B cell (primary cell): Measurements from ENCODE around the gene DOHH. TPM values are rescaled to one million over a fixed set of nuclear protein-coding genes. Genes with fewer than 3 reads are reported as not detected.

Experiments
- ATAC-seq: fragments of 200-7000 bp; cut with Tn5 transposase; one replicate; pipeline ENCODE4 v1.10.0; 2021; ENCODE audit warnings: low read depth, mild to moderate bottlenecking, moderate number of reproducible peaks, moderate library complexity
- CTCF ChIA-PET: fragments of 350-600 bp; sonication (Branson Sonifier 250); formaldehyde crosslinking; loops from one replicate; lab custom pipeline; 2021; ENCODE audit warnings: antibody characterized with exemption, inconsistent platforms; lab: Charles Lee
- POLR2A ChIA-PET: fragments of 350-600 bp; sonication (Branson Sonifier 250); formaldehyde crosslinking; loops from one replicate; lab custom pipeline; 2021; ENCODE audit warnings: antibody characterized with exemption; lab: Charles Lee
- DNase-seq: peaks from one replicate; pipeline ENCODE4 v3.0.0; 2013
- H2AFZ ChIP-seq: 2 replicates; pipeline ENCODE4 v1.6.1; 2012; ENCODE audit warnings: mild to moderate bottlenecking, low read depth, low read length; ENCODE audit not compliant: insufficient read depth, poor library complexity, severe bottlenecking
- H3K27ac ChIP-seq, 2 donors: 1 replicate in 1 of 2; 2 replicates in 1 of 2; pipeline ENCODE4 v1.5.1; 2012 to 2013; ENCODE audit warnings: low read length in 2 of 2, mild to moderate bottlenecking in 2 of 2, moderate library complexity in 1 of 2
- H3K27me3 ChIP-seq, 4 experiments: fragments of 200-600 bp in 1 of 4; sonication (generic) in 1 of 4; replicated peaks in 1 of 4; 1 replicate in 2 of 4; 2 replicates in 2 of 4; pipeline versions ENCODE4 v1.6.1 to v1.7.0; 2013 to 2016; ENCODE audit warnings: low read length in 3 of 4, mild to moderate bottlenecking in 2 of 4, mixed read lengths in 1 of 4, moderate library complexity in 1 of 4; ENCODE audit not compliant: insufficient read depth in 4 of 4, control insufficient read depth in 3 of 4; ENCODE audit errors: control extremely low read depth in 1 of 4
- H3K36me3 ChIP-seq, 2 experiments: replicated peaks in 1 of 2; 1 replicate in 1 of 2; 2 replicates in 1 of 2; pipeline versions ENCODE4 v1.6.1 to v1.7.1; 2013; ENCODE audit warnings: low read length in 1 of 2; ENCODE audit not compliant: insufficient read depth in 2 of 2, control insufficient read depth in 1 of 2; ENCODE audit errors: control extremely low read depth in 1 of 2, extremely low read depth in 1 of 2
- H3K4me1 ChIP-seq, 2 donors: fragments of 200-600 bp in 1 of 2; sonication (generic) in 1 of 2; 1 replicate in 1 of 2; 2 replicates in 1 of 2; pipeline versions ENCODE4 v1.5.1 to v1.6.1; 2013 to 2017; ENCODE audit warnings: low read length in 2 of 2; ENCODE audit not compliant: control insufficient read depth in 2 of 2, insufficient read depth in 2 of 2
- H3K4me2 ChIP-seq: replicated peaks from 2 replicates; pipeline ENCODE3; 2012; ENCODE audit warnings: mild to moderate bottlenecking, low read depth, low read length; ENCODE audit not compliant: poor library complexity, severe bottlenecking
- H3K4me3 ChIP-seq, 5 experiments: fragments of 200-600 bp in 1 of 5; sonication (generic) in 1 of 5; 1 replicate in 3 of 5; 2 replicates in 2 of 5; pipeline versions ENCODE4 v1.5.1 to v1.7.0; 2011 to 2016; ENCODE audit warnings: low read length in 4 of 5, mild to moderate bottlenecking in 4 of 5, low read depth in 2 of 5, control low read depth in 1 of 5, moderate library complexity in 1 of 5; ENCODE audit not compliant: insufficient read depth in 1 of 5; ENCODE audit errors: control extremely low read depth in 1 of 5, extremely low read depth in 1 of 5
- H3K79me2 ChIP-seq: fragments of 200-600 bp; sonication (generic); one replicate; pipeline ENCODE4 v1.6.0; 2016; ENCODE audit warnings: low read length; ENCODE audit not compliant: control insufficient read depth, insufficient read depth
- H3K9ac ChIP-seq: fragments of 200-600 bp; sonication (generic); 2 replicates; pipeline ENCODE4 v1.6.1; 2017; ENCODE audit warnings: mild to moderate bottlenecking, low read length, moderate library complexity
- H3K9me3 ChIP-seq, 3 donors: one replicate each; pipeline versions ENCODE4 v1.6.1 to v1.7.1; 2013; ENCODE audit warnings: low read length in 2 of 3; ENCODE audit not compliant: control insufficient read depth in 2 of 3, insufficient read depth in 1 of 3; ENCODE audit errors: control extremely low read depth in 1 of 3
- H4K20me1 ChIP-seq: 2 replicates; pipeline ENCODE4 v1.6.0; 2012; ENCODE audit warnings: mild to moderate bottlenecking, low read length; ENCODE audit not compliant: insufficient read depth, control insufficient read depth, poor library complexity, severe bottlenecking
- H3K27ac Mint-ChIP-seq: one replicate; pipeline ENCODE4 v1.8.0; 2021; ENCODE audit warnings: mixed read lengths
- H3K27me3 Mint-ChIP-seq: one replicate; pipeline ENCODE4 v1.8.0; 2021; ENCODE audit warnings: mixed read lengths
- H3K4me1 Mint-ChIP-seq: one replicate; pipeline ENCODE4 v1.8.0; 2021; ENCODE audit warnings: mixed read lengths
- H3K4me3 Mint-ChIP-seq: one replicate; pipeline ENCODE4 v1.8.0; 2021; ENCODE audit warnings: mixed read lengths
- H3K9me3 Mint-ChIP-seq: one replicate; pipeline ENCODE4 v1.8.0; 2022; ENCODE audit warnings: mixed read lengths; ENCODE audit not compliant: insufficient read depth
- EZH2 ChIP-seq: IDR thresholded peaks from 2 replicates; pipeline ENCODE4 v1.6.1; 2012; ENCODE audit warnings: borderline replicate concordance, low read depth, mild to moderate bottlenecking, moderate library complexity, low read length; ENCODE audit not compliant: insufficient read depth, poor library complexity, severe bottlenecking
- WGBS: methylation state at CpG from one replicate; pipeline ENCODE4 v1.1.5; 2013; ENCODE audit warnings: missing lambda C conversion rate; ENCODE audit not compliant: insufficient coverage; 5-methylcytosine and 5-hydroxymethylcytosine counted together
- intact Hi-C: fragments of 100-400 bp; cut with micrococcal nuclease; formaldehyde crosslinking; loops from one replicate; pipeline ENCODE4 v1.10.0; 2022
- polyA plus RNA-seq: library from polyadenylated mRNA; depleted of rRNA; stranded (reverse); fragments of >200 nt; gene quantifications from 2 replicates; pipeline ENCODE4 v1.2.3, GENCODE V29; 2012
- total RNA-seq, 2 donors: library from RNA; stranded (reverse); fragments of 120-200 nt in 1 of 2; gene quantifications; 1 replicate in 1 of 2; 2 replicates in 1 of 2; pipeline versions ENCODE4 v1.2.3 to v1.2.4, GENCODE V29; 2013 to 2022
- TF ChIP-seq, protein P1 (sequence below): fragments of 200-600 bp; IDR thresholded peaks from one replicate; pipeline ENCODE4 v1.8.0; 2022; ENCODE audit warnings: antibody characterized with exemption, mild to moderate bottlenecking

Gene DOHH
- total and polyA plus RNA-seq, 2 donors (not counting 1 experiment from before 2014, with no cell fraction given) = 6.6 to 8.6 TPM

- Mint-ChIP-seq H3K4me1 (no peaks in the 10 kb centered on the region), H3K9me3 (peaks cover 3% of the 10 kb centered on the region), H3K27ac (no peak overlapping the region), H3K4me3 (no peak overlapping the region), H3K27me3 (no peaks in the 10 kb centered on the region)
- Histone ChIP-seq H3K4me1 (no peaks in the 10 kb centered on the region), H3K27me3 (no peaks in the 10 kb centered on the region), H3K27ac (no peak overlapping the region), H3K4me3 (no peak overlapping the region), H3K36me3 (no peaks in the 10 kb centered on the region), H2AFZ (no peak overlapping the region), H3K9ac (no peak overlapping the region), H3K79me2 (no peaks in the 10 kb centered on the region), H3K4me2 (no peak overlapping the region), H3K9me3 (peaks cover 0 to 9% (median 3%) of the 10 kb centered on the region in 3 donors), H4K20me1 (no peaks in the 10 kb centered on the region)
- ChIA-PET POLR2A (interaction anchor here (0.6 kb wide), 1 partner anchor 46 kb away, joined by 7 read pairs; no protein-coding TSS in a partner anchor), CTCF (no interaction called here)
- no peak for ATAC-seq
- TF ChIP-seq EZH2 = no peak
- TF ChIP-seq, protein P1, sequence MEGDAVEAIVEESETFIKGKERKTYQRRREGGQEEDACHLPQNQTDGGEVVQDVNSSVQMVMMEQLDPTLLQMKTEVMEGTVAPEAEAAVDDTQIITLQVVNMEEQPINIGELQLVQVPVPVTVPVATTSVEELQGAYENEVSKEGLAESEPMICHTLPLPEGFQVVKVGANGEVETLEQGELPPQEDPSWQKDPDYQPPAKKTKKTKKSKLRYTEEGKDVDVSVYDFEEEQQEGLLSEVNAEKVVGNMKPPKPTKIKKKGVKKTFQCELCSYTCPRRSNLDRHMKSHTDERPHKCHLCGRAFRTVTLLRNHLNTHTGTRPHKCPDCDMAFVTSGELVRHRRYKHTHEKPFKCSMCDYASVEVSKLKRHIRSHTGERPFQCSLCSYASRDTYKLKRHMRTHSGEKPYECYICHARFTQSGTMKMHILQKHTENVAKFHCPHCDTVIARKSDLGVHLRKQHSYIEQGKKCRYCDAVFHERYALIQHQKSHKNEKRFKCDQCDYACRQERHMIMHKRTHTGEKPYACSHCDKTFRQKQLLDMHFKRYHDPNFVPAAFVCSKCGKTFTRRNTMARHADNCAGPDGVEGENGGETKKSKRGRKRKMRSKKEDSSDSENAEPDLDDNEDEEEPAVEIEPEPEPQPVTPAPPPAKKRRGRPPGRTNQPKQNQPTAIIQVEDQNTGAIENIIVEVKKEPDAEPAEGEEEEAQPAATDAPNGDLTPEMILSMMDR = no peak
- no peak for DNase-seq
- WGBS = 96% methylated on average over 32 of the region's 58 CpGs
- intact Hi-C loops = no loop called here
Observed at GRCh38 chr19:3462991-3463713, 37.3 kb downstream of the DOHH start.

GRCh38 chr19:3459965-3460582 lies 40.4 kb downstream of the DOHH start:
- WGBS = 93% methylated on average over 10 of the region's 15 CpGs
- DNase-seq = no peak
- H3K27me3 ChIP-seq = no peaks in the 10 kb centered on the region
- no peak overlapping the region for H3K27ac Mint-ChIP-seq
- no peaks in the 10 kb centered on the region for H3K9me3 ChIP-seq
- H3K27ac ChIP-seq = no peak overlapping the region
- POLR2A ChIA-PET = no interaction called here
- no peaks in the 10 kb centered on the region for H3K9me3 Mint-ChIP-seq
- intact Hi-C loops = no loop called here
- no peak overlapping the region for H3K4me3 ChIP-seq
- H2AFZ ChIP-seq = no peak overlapping the region
- CTCF ChIA-PET = no interaction called here
- TF ChIP-seq, protein P1 = no peak
- TF ChIP-seq EZH2 = no peak
- no peaks in the 10 kb centered on the region for H3K27me3 Mint-ChIP-seq
- H3K36me3 ChIP-seq = peaks cover 0 to 2% of the 10 kb centered on the region in 2 experiments
- H3K4me1 ChIP-seq = no peaks in the 10 kb centered on the region
- H3K79me2 ChIP-seq = no peaks in the 10 kb centered on the region
- no peak for ATAC-seq
- H3K4me1 Mint-ChIP-seq = no peaks in the 10 kb centered on the region
- H3K4me3 Mint-ChIP-seq = no peak overlapping the region
- H4K20me1 ChIP-seq = no peaks in the 10 kb centered on the region
- no peak overlapping the region for H3K4me2 ChIP-seq
- no peak overlapping the region for H3K9ac ChIP-seq
